Colon (tissue), 2 donors: ENCODE data around the gene G6PC3.
"Not testable (repeated sequence)": the region's sequence is repeated elsewhere in the genome, so short reads cannot be mapped to it uniquely, and the experiment has no call there.

Source experiments
- FAIRE-seq: peaks from 2 replicates; lab custom pipeline; 2012; peaks lifted over from hg19 to GRCh38; lab: Jason Lieb, UNC
- donor health status: control.
- donor health status: control.

Gene G6PC3

DNA sequence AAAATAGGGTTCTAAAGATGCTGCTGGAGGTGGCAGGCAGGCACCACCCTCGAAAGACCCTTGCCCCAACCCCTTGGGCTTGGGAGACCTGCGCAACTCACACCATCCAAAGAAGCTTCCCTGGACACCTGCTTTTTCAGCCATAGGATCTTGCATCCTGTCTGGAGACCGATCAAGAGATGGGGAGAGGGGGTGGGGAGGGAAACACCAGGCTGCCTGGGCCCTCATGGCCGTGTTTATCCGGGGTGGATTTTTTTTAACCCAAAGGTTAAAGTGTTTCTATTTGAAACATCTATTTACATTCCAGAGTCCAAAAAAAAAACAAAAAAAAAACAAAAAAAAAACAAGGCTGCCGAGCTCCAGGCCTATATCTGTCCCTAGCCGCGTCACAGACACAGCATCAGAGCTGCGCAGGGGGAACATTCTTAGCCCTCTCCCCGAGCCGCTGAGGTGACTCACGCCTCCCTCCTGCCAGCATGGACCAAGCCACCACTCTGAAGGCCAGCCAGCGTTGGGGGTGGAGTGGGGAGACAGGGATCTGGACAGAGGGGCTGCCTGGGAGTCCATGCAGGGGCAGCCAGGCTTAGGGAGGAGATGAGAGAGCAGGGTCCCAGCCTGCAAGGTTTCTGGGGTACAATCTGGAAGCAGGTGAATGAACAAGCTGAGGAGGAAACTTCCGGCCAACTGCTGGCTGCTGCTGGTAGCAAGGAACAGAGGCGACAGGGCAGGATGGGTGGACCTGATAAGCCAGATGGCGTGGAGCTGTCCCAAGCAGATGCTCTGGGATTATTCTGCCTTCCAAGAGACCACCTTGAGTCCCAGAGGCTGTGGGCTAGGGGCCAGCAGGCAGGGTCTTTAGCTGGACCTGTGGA, 38.1 kb downstream of the G6PC3 start:
- FAIRE-seq, result no peak

- FAIRE-seq, result no peak
These were observed 38.7 kb downstream of the G6PC3 start for GRCh38 chr17:44109312-44109630.

DNA sequence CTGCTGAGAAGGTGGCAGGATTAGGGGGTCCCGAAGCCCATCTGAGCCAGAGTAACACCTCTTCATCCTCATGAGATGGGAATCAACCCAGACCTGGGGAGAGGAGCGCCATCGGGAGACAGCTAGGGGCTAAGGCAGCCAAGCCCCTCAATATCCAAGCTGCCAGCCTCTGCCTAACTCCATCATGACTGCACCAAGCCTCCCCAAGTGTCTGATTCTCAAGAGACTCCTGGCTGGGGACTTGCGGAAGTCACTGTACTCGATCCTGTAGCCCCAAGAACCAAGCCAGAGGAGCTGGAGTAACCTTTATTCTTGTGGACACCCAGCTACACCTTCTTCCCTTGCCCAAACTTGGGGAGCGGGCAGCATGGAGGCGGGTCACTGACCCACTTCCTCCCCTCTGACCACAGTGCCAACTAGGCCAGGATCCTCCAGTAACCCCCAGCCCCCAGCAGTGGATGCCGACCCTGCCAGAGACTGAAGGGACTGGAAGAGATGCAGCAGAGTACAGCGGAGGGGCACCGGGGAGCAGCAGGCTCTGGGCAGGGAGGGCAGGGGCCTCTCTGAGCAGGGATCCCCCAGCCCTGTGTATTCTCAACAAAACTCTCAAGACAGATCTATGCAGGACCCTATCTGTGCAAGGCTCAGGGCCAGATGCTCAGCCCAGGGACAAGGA, 39.6 kb downstream of the G6PC3 start:
- no peak for FAIRE-seq

DNA sequence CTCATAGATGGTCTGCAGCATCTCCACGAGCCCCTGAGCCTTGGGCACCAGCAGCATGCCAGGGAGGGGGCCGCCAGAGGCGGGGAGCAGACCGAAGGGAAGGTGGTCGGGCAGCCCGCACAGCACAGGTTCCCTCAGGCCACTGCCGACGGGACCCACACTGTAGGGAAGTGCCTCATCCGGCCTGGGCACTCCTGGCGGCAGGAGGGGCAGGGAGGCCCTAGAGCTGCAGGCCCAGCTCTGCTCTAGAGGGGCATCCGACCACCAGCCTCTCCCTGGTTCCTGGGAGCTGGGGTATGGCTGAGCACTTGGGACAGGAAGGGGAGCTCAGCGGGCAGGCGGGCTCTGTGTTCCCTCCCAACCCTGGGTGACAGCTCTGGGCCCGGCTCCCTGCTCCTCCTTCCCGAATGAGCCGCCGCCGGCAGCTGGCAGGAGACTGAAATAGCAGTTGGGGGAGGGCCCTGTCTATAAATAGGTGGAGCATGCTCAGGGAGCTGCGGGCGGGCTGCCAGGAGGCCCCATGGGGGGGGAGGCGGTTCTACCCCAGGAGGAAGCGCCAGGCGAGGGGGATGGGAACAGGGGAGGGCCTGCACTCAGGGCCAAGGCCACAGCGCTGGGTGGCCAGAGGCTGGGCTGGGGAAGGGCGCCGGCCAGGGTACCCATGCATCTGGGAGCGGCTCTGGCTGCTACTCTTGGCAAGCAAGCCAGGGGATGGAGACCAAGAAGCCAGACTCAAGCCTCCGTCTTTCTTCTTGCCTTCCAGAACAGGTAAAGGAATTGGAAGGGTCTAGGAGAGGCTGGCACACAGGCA, 40.5 kb downstream of the G6PC3 start:
- FAIRE-seq, result no peak

DNA sequence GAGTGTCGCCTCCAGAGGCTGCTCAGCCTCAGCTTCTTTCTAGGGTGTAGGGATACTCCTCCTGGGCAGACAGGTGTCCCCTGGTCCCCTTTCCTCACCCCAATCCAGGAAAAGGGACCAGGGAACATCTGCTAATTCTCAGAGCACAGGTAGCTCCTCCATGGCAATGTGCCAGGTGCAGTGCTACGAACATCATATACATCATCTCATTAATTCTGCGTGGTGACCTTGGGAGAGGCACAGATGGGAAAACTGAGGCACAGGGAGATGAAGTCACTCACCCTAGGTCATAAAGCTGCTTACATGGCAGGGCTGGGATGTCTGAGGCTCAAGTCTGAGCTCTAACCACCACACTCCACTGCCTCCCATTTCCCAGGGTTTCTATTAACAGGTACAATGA, 41.2 kb downstream of the G6PC3 start:
- FAIRE-seq, result no peak

- FAIRE-seq, result no peak
These were observed 42.0 kb downstream of the G6PC3 start for GRCh38 chr17:44112284-44113280.

- no peak for FAIRE-seq
These were observed 42.8 kb downstream of the G6PC3 start for GRCh38 chr17:44113382-44113781.

- FAIRE-seq, result no peak
These were observed 43.6 kb downstream of the G6PC3 start for GRCh38 chr17:44113868-44114840.

DNA sequence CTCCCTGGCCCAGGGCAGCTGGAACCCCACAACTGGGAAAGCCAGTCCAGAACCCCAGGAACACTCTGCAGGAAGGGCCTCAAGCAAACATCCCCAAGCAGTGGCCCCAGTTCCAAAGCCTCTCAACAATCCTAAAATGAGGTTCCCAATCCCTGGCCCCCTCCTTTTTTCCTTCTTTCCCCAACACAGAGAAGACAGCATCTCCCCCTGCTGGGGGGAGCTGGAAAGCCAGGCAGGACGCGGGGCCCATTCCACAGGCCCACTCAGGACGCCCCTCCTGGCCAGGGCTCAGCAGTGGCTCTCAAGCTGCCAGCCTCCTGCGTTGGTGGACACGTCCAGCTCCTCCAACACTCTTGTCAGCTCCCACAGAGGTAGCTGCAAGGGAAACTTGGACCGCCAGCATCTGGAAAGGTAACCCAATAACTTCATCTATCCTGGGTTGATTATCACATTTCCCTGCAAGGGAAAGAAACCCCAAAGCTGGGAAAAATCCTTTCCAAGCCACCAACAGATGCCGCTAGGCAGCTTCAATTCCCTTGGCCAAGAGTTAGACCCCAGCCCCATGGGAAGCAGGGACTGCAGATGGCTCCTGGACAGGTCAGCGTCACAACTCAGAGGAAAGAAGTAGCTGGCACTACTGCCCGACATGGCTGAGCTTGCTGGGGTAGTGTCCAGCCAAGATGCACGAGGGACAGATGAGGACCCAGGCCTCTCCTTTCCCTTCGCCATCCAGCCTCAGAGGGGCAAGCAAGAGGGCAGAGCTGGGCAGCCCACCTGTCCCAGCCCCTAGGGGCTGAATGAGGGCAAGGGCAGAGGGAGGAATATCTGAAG, 45.3 kb downstream of the G6PC3 start:
- FAIRE-seq, result no peak

DNA sequence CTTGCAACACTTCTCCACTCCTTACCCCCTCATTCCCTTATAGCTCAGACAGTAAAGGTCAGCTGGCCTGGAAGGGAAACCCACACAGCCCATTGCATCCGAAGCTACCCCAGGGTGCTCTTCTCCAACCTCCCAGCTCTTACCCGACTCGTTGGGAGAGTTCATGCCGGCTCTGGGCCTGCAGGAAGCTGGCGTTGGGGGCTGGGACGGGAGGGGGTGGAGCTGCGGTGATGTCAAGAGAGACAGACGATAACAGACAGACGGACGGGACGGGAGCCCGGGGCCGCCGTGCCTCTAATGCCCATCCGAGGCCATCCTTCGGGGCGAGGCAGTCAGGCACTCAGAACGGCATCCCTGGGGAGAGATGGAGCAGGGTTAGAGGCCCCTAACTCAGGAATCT, 46.8 kb downstream of the G6PC3 start:
- FAIRE-seq, result no peak

DNA sequence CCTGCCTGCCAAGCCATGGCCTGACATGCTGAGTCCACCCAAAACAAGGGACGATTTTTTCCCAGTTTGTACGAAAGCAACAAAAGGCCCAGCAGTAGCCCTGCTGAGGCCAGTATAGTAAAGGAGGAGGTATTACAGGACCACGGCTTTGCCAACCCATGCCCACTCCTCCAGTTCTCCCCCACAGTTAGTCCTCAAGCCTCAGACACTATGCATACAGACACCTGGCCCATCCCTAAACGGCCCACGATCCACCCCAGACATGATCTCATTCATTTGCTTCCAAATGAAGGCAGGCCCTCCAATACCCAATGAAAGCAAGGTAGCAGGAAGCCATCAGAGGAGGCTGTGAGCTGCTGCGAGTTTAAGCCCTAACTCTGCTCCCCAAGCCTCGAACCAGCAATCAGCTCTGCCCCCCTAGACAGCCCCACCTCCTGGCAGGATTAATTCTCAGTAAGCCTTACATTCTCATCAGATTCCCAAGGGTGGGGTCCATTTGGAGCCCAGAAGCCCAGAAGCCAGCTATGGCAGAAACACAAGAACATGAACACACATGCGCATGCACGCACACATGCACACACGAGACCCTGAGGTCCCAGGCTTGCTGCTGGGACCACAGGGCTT, 48.0 kb downstream of the G6PC3 start:
- no peak for FAIRE-seq

- FAIRE-seq, result no peak
These were observed 48.5 kb downstream of the G6PC3 start for GRCh38 chr17:44119062-44119461.

- FAIRE-seq, result no peak
These were observed 49.3 kb downstream of the G6PC3 start for GRCh38 chr17:44119798-44120197.

DNA sequence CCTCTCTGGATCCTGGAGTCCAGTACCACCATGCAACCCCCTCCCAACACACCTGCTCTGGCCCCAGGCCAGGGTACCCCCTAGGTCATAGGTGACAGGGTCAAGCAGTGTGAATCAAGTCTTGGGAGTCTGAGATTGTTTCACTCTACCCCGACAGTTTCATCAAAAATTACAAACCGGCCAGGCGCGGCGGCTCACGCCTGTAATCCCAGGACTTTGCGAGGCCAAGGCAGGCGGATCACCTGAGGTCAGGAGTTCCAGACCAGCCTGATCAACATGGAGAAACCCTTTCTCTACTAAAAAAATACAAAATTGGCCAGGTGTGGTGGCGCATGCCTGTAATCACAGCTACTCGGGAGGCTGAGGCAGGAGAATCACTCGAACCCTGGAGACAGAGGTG, 49.7 kb downstream of the G6PC3 start:
- FAIRE-seq, result not testable (repeated sequence)

GRCh38 chr17:44120851-44121605, 50.5 kb downstream of the G6PC3 start:
- FAIRE-seq, result no peak

- FAIRE-seq, result no peak
These were observed 51.7 kb downstream of the G6PC3 start for GRCh38 chr17:44121997-44122815.

DNA sequence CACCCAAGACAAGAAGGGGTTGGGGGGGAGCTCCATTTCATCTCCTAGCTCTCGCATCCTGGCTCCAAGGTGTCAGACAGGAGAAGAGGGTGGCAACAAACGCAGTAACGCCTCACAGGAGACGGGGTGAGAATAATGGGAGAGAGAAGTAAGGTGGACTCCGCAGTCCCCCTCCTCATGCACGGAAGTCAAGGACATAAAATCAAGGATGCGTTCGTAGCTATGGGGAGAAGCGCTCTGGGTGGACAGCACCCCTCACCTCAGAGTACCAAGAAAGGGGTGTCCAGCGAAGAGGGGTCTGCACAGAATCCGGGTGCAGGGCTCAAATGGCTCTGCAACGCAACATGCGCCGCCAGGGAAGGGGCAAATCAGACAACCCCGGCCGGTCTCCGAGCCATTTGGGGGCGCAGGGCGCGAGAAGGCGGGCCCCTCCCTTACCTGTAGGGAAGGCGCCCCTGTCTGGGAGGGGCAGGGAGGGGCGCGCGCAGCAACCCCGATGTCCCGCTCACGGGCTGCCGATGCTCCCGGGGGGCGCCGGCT, 52.4 kb downstream of the G6PC3 start:
- FAIRE-seq, result no peak
